HEK293T (cell line): Measurements from ENCODE around the gene FNBP1L.

ENCODE experiments used
- BHLHE40 ChIP-seq: fragments of 450-650 bp; IDR thresholded peaks from 2 replicates; pipeline ENCODE4 v1.6.1; 2016; ENCODE audit warnings: mild to moderate bottlenecking, moderate library complexity, borderline replicate concordance
- ELF4 ChIP-seq: fragments of 450-650 bp; IDR thresholded peaks from 2 replicates; pipeline ENCODE4 v1.6.1; 2017; ENCODE audit warnings: antibody characterized with exemption
- FOXM1 ChIP-seq: fragments of 450-650 bp; IDR thresholded peaks from 2 replicates; pipeline ENCODE4 v1.6.1; 2017; ENCODE audit warnings: mild to moderate bottlenecking, borderline replicate concordance

DNA sequence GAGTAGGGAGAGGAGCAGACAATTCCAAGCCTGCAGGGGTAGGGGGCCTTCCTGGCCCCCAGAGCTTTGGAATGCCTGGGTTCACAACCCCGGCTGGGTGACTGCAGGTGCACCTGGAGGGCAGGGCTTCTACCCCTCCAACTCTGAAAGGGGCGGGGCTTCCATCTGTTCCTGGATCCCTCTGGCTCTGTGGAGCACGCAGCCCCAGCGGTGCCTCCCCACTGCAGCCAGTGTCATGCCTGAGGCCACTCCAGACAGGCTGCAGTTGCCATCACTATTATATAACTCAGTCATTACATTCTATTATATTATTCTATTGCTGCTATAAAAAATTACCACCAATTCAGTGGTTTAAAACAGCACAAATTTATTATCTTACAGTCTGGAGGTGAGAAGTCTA is 12.5 kb upstream of the FNBP1L start:
- TF ChIP-seq FOXM1: no peak
- TF ChIP-seq ELF4: no peak
- TF ChIP-seq BHLHE40: no peak
